GM21423 (cell line): ENCODE results near the gene PTPRG.

ENCODE experiments used
- ATAC-seq: cut with Tn5 transposase; IDR thresholded peaks from one replicate; pipeline ENCODE4 v1.9.1; 2021; ENCODE audit warnings: mild to moderate bottlenecking, moderate library complexity; ENCODE audit not compliant: unreplicated experiment

PTPRG gene

DNA sequence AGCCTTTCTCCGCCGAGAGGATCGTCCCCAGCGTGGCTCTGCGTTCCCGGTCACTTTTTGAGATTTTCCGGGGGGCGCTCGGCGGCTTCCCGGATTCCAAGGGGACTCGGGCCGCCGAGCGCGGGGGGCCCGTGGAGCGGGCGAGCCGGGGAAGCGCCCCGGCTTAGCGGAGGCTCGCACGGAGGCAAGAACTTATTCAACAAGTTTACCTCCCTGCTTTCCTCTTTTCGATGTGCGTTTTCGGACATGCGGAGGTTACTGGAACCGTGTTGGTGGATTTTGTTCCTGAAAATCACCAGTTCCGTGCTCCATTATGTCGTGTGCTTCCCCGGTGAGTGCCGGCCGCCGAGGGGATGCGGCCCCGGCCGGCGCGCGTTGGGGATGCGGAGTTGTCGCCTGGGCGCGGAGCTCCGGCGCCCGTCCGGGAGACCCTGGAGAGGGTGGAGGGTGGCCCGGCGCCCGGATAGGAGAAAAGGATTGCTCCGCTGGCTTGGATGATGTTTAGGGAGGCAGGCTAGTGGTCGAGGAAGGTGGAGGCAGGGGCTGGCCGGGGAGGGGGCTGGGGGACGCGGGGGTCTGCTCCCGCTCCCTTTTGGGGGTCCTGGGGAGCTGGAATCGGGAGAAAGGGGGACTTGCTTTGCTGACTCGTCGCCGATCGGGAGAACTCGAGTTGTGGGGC lies 810 bp downstream of the PTPRG start:
- no peak for ATAC-seq

DNA sequence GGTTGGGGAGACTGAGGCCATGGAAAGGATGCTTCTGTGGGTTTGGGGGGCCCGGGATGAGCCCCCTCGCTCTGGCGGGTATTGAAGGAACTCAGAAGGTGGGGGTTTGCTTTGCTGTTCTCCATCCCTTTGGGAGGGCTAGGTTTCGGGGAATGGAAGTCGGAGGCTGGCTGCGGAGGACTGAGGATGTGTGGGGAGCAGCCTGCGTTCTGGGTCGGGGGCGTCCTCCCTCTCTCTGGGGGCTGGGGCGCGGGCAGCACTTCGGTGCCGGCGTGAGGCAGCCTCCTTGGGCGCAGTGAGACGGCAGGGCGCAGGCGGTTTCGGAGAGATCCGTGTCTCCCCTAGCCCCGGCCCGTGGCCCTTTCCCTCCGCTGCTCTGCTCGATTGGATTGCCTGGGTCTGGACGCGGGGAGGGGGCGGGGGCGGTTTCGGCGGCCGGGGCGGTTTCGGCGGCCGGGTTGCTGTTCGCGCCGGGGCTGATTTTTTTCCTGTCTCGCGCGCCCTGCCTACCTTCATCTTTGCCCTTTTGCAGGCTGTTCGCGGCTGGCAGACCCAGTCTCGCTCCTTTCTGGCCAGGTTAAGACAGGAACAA lies 1.4 kb downstream of the PTPRG start:
- ATAC-seq = no peak

DNA sequence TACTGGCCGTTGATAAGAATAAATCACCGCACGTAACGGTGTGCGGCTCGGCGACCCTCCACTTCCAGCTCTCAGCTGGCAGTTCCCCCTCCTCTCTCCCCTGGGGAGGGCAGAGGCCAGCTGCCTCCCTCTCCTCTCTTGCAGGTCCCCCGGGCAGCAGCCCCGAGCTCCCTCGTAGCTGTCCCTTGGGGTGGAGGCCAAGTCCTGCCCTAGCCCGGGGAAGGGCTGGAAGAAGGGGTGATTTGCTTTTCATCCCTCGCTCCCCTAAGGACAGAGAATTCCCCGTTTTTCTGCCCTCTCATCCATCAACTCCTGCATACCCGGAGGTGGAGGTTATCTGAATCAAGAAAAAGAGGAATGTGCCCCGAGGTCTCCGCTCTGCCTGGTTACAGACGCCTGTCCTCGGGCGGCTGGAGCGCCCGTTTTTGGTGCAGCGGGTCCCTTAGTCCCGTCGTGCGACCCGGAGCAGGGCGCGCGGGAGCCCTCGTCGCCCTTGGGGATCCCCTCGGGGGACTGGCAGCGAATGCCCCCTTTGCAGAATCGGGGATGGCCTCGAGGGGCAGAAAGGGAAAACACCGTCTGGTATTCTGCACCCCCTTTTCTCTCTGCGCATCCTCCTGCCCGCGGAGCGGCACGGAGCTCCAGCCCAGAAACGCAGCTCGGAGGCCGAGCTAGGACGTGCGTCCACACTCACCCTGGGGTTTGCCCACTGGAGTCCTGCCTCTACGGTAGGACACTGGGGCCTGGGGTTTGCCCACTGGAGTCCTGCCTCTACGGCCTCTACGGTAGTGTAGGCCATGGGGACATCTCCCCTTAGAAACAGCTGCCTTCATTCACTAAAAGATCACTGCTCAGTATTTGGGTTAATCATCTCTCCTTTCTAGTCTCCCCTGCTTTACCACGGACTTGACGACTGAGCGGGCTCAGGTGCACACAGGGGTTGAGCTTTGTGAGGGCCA lies 2.2 kb downstream of the PTPRG start:
- no peak for ATAC-seq

DNA sequence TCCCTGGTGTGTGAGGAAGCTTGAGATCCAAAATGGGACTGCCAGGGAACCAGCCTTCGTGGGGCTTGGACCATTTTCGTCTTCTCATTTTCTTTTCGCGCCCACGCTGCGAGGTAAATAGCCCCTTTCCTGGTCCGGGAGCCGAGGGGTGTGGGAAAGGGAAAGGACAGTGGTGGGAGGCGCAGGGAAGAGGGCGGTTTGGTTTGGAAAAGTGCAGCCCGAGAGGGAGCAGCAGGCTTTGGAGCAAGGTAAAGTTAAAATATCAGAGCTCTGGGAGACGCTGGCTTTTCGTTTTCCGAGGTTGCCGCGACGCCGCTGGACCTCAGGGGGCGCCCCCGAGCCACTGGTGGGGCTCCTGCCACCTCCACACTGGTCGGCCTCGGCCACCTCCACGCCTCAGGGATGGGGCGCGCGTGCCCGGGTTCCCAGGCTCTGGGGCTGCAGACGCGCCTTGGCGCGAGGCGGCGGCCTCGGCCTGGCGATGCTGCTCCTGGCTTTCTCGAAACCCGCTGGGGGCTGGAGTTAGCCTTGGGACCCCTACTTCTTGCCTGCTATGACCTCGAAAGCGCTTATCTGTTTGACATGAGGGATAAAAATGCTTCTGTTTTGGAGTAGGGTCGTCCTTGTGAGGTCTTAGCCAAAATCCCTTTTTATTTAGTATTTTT lies 3.2 kb downstream of the PTPRG start:
- ATAC-seq = no peak

DNA sequence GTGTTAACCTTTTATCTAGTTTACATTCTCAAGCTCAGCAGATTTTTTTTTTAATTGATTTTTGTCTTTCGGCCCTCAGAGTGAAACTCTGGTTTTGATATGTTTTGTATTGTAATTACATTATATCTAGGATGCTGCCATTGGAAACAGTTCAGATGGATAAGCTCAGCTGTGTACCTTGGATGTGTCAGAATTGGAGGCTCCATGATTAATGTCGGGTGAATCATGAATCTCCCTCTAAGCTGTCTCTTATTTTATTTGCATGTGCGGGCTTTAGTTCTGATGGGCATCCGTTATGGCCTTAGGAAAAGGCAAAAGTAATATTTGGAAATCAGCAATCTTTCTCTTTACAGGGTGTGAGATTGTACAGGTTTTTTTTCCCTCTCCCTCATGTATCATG lies 4.2 kb downstream of the PTPRG start:
- no peak for ATAC-seq

DNA sequence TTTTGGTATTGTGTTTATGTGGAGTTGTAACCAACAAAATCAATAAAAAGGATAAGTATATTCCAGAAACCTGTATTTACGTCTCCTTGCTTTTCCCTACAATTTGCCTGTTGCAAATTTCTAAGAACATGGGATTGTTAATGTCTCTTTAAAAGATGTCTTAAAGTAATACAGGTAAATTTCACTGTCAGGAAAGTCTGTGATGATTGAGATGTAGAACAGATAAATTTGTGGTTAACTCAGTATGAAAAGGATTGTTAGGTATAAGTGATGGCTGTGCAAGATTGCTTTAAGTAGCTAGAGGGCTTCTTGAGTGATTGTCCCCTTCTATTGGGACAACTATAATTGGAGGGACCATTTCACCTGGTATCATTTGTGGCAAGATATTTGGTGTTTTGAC lies 6.8 kb downstream of the PTPRG start:
- no peak for ATAC-seq

DNA sequence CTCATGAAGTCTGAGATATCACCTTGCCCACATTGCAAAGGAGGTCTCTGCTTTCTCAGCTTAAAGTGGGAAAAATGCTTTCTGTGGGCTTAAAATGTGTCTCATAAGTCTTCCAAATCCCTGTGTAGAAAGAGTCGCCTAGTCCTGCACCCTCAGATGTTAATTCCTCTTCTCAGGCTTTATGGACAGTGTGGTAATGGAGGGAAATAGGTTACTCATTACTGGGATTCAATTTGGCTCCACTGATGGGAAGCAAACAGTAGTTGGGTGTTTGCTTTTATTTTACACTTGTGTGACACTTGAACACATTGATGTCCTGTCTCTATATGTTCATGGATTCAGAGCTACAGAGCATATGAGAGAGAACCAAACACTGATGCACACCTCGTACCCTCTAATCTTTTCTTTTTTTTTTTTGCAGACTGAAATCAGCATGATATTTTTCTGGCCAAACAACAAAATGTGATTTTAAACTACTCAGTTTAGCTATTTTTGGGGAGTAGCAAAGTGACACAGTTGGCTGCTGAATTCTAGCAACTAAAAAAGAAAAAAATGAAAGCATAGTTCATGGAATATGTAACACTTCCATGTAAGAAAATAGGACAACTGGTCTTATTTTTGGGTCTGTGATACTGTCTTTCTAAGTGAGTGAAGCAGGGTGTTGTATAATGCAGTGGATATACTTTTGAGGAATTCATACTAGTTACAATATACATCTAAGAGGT lies 8.6 kb downstream of the PTPRG start:
- no peak for ATAC-seq

DNA sequence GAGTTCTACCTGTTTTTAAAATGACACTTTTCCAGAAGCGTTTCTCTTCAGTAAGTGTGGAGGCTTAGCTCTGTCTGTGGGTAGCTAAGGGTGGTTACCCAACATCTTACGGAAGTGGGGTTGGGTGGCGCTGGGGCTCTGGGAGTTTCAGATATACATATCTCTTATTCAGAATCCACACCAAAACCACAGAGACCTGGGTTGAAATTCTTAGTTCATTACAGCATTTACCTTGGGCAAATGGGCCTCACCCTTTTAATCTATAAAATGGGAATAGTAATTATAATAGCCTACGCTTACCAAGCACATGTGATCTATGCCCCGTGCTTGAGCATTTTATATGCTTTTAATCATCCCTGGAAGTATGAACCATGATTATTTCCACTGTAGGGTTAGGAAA lies 9.4 kb downstream of the PTPRG start:
- ATAC-seq = no peak

DNA sequence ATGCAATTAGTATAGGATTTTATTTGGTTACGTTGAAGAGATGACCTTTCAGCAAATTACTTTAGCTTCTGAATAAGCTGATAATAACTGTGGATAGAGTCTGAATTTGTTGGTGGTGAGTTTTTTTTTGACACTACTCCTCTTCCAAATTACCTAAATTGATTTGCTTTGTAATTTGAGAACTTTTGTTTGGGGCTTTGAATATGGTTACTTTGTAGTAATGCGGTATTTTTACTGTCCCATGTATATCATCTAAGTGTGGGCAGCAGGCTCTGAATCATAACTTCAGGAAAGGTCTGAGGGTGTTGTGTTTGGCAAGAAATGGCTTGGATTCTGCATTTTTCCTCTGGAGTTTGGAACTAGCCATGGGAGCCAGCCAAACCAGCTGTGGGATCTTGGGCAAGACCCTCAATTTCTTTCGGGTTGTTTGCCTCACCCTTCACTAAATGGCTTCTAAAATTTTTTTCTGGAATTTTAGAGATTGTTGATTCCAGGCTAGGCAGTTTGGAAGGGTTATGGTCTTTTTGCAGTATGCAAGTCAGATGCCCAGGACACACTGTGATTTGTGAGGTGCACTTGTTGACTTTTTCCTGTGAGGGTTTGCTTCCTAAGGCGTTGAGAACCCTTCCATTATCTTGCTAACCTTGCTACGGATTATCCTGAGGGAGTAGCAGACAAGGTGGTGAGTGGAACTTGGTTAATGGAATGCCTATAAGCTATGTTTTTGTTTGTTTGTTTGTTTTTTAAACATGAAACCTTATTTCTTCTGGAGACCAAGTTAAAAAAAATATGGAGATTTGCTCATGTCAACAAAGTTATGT lies 10.4 kb downstream of the PTPRG start:
- ATAC-seq = no peak

DNA sequence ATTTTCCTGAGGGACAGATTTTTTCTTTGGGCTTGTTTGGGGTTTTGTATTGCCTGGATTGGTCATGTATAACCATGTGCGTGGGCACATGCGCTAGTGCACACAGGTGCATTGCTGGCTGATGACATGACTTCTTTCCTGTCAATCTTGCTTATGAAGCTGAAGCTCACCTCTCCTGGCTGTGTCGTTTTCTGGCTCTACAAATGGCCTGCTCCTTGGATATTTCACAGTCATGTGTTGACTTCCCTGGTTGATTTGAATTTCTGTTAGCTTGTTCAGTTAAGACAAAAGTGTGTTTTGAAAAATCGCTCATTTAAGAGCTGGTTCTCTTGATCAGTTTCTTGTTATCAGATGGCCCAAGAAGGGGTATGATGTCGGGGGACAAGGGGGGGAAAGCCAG lies 11.5 kb downstream of the PTPRG start:
- ATAC-seq = no peak

DNA sequence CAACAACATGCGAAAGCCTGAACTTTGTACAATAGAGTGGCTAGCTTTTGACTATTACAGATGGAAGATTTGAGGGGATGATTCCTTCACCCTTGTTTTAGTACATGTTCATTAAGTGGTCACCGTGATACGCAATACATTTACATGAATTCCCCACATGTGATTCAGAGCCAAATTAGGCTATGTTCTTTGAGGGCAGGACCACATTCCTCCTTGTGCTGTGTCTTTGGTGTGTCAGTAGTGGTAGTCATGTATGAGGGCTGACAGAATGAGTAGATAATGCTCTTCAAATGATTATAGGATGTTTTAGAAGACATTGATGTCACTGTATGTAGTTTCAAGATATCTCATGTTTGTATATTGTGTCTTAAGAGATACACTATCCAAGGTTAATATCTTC lies 12.1 kb downstream of the PTPRG start:
- no peak for ATAC-seq

DNA sequence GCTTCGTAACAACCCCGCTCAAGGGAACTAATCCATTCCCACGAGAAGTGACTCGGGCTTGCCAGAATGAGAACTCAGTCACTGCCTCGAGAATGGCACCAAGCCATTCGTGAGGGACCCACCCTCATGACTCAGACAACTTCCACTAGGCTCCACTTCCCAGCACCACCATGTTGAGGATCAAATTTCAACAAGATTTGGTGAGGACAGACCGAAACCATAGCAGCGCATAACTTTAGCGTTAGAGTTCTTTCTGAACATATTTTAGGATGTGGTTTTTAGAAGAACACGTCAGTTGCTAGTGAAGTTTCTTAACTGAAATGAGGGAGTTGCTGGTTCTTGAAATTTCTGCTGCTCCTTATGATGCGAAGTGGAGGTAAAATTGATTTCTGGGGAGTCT lies 13.5 kb downstream of the PTPRG start:
- no peak for ATAC-seq

DNA sequence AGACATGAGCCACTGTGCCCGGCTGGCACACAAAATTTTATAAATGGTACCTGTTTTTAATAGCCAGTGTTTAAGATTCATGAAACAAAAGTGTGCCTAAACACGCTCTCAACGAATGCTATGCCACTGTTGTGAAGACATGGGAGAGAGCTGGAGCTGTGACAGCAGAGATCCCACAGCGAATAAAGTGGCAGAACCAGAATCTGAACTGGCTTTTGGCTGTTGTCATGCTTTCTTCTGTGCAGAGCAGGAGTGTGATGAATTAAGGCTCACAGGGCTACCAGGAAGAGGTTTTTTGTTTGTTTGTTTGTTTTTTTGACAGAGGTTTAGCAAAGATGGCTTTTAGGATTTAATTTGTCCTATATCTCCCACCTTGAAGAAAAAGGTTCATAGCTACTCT lies 14.5 kb downstream of the PTPRG start:
- no peak for ATAC-seq

DNA sequence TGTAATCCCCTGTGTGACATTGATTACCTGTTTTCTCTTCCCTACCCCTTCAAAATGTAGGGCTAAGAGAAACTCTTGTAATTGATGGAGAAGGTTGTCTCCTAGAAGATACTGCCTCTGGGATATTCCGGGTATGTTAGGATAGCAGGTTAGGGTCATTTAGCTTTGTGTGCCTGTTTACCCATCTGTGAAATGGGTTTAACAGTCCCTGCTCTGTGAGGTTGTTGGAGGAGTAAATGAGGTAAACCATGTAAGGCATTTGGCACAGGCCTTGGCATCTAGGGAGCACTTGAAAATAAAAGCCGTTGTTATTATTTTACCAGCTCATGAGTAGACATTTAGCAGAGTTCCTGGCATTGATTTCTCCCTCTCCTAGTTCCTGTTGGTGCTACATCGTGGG lies 16.4 kb downstream of the PTPRG start:
- no peak for ATAC-seq

DNA sequence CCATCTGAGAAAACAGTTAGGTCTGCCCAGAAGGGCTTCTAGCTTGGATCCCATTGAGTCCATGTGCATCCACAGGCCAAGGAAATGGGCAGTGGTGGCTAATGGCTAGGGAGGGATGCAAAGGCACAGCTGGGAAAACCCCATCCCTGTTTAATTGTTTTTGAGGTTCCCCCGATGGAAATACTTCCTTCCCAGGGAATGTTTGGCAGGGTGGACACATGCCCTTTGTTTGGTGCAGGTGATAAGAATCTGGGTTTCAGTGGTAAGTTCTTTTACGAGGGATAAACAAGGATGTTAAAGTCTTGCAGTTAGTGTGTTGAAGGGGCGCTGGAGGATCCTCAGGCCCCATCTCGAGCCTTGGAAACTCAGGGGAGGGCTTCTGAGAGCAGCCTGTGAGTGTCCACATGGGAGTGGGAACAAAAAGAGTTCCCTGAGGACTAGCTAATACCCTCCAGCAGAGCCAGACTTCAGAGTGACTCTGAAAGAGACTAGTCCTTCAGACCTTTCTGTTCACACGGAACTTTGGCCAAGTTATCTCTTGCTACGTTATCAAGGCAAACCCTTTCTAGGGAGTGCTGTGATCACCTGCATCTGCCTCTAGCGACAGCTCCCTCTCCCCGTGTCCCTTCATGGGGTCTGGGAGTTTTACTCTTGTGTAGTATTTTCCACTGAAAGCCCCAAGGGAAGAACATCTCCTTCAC lies 17.4 kb downstream of the PTPRG start:
- no peak for ATAC-seq

DNA sequence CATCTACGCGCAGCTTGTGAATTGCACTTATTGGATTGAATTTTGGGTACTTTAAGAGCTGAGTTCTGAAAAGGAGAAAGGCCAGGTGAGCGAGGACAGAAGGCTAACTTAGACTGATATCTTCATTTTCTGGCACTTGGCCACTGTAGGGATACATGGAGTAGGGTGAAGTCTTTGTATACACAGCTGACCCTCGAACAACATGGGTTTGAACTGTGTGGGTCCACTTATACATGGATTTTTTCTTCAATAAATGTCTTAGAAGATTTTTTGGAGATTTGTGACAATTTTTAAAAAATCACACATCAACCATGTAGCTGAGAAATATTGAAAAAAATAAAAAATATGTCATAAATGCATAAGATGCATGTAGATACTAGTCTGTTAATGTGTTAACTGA lies 18.3 kb downstream of the PTPRG start:
- ATAC-seq = no peak

DNA sequence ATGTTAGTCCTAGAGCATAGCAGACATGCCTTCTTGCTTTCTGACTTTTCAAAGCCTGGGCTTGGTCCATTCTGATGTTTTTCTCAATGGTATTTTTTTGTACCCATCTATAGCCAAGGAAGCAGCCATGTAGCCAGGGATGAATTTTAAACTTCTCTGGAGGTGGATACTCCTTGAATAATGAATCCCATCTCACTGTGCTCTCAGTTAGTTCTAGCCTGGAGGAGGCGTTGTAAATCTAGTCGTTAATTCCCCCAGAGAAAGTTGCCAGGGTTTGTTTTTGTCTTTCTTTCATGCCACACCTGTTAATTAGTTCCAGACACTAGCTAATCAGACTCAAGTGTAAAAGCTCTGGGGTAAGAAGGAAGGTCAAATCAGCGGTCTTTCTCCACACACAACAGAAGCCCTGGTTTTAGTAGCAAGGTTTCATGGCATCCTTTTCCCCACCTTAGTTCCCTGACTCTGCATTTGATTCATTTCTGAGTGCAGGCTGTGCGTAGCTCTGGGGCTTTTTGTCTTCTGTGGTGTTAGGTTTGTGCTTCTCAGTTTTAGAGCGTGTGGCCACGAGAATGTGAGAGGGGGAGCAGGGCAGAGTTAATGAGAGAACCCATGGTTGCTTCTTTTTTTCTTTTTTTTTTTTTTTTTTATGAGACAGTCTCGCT lies 19.7 kb downstream of the PTPRG start:
- ATAC-seq = no peak

DNA sequence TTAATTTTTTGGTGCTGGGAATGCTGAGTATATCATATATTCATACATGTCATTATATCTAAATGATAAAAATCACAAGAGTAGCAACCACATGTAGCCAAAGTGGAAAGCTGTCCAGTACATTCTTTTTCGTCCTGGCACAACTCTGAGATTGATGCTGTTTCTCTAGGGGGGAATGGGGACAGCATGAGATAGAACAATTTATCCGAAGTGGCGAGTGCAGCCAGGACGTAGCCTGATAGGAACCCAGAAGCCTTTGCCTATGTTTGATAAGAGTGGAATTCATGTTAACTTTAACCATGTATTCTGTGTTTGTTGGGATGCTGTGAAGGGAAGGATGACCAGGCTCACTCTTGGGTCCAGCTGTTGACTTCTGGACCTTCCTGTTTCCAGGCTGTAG lies 20.9 kb downstream of the PTPRG start:
- ATAC-seq = no peak

DNA sequence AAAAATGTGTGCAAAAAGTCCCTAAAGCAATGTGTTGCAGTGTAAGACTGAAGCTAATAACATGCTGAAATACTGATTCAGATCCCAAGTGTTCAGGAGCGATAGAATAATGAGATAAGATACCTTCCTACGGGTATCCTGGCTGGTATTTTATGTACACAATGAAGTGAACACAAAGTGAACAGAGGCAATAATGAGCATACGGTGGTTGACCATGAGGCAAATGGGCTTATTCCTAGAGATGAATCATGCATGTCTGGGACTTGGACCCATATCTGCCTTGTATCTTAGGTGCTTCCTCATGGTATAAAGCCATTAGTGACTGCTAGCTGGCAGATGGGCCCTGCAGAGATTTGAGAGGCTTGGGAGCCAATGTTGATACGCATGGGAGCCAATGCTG lies 21.5 kb downstream of the PTPRG start:
- no peak for ATAC-seq
